GM18861 (cell line): Measurements from ENCODE around the gene S100A13.

Experiments used
- ATAC-seq: cut with Tn5 transposase; IDR thresholded peaks from one replicate; pipeline ENCODE4 v1.9.1; 2021; ENCODE audit not compliant: unreplicated experiment

Gene S100A13

GRCh38 chr1:153627715-153628626 lies 666 bp upstream of the S100A13 start, which contains the start of gene S100A1:
S100A1 (plus strand) TSS chr1:153628434; CDS start chr1:153630522, 2,088 bp downstream.
- ATAC-seq, result no peak

- ATAC-seq, result no peak
These were observed 815 bp downstream of the S100A13 start for GRCh38 chr1:153626477-153626903.

GRCh38 chr1:153624965-153625611 lies 2.2 kb downstream of the S100A13 start:
- no peak for ATAC-seq

- ATAC-seq, result no peak
These were observed 4.2 kb downstream of the S100A13 start for GRCh38 chr1:153623101-153623500.

- ATAC-seq, result no peak
These were observed 8.1 kb downstream of the S100A13 start for GRCh38 chr1:153619171-153619570.

GRCh38 chr1:153617663-153618062 lies 9.6 kb downstream of the S100A13 start:
- no peak for ATAC-seq

- no peak for ATAC-seq
These were observed 10.4 kb downstream of the S100A13 start for GRCh38 chr1:153616917-153617311.

GRCh38 chr1:153616144-153616916 lies 11.0 kb downstream of the S100A13 start, which contains the start of gene S100A14:
S100A14 (minus strand) TSS chr1:153616325; CDS start chr1:153615858, 467 bp downstream.
- ATAC-seq, result no peak

GRCh38 chr1:153615406-153615805 lies 11.9 kb downstream of the S100A13 start:
- ATAC-seq, result no peak

GRCh38 chr1:153614906-153615305 lies 12.4 kb downstream of the S100A13 start:
- ATAC-seq, result no peak

- no peak for ATAC-seq
These were observed 13.0 kb downstream of the S100A13 start for GRCh38 chr1:153614189-153614900.

- no peak for ATAC-seq
These were observed 13.9 kb downstream of the S100A13 start for GRCh38 chr1:153613406-153613805.

GRCh38 chr1:153612755-153613331 lies 14.5 kb downstream of the S100A13 start, which contains the start of gene S100A16:
S100A16 (minus strand) TSS chr1:153613137; CDS start chr1:153608151, 4,986 bp downstream.
- ATAC-seq, result no peak

GRCh38 chr1:153612111-153612754 lies 15.1 kb downstream of the S100A13 start:
- ATAC-seq, result no peak

- ATAC-seq, result no peak
These were observed 15.9 kb downstream of the S100A13 start for GRCh38 chr1:153611356-153611755.

- no peak for ATAC-seq
These were observed 16.4 kb downstream of the S100A13 start for GRCh38 chr1:153610811-153611301.

GRCh38 chr1:153610334-153610733 lies 17.0 kb downstream of the S100A13 start:
- ATAC-seq, result no peak

- ATAC-seq, result no peak
These were observed 17.8 kb downstream of the S100A13 start for GRCh38 chr1:153609585-153609907.

- ATAC-seq, result no peak
These were observed 18.3 kb downstream of the S100A13 start for GRCh38 chr1:153608742-153609584.
